NK-92 (cell line): ENCODE data around the gene REG4.

Experiments
- DNase-seq: peaks from one replicate; lab custom pipeline; 2025; ENCODE audit not compliant: unreplicated experiment; lab: John Stamatoyannopoulos, UW

Gene REG4

DNA sequence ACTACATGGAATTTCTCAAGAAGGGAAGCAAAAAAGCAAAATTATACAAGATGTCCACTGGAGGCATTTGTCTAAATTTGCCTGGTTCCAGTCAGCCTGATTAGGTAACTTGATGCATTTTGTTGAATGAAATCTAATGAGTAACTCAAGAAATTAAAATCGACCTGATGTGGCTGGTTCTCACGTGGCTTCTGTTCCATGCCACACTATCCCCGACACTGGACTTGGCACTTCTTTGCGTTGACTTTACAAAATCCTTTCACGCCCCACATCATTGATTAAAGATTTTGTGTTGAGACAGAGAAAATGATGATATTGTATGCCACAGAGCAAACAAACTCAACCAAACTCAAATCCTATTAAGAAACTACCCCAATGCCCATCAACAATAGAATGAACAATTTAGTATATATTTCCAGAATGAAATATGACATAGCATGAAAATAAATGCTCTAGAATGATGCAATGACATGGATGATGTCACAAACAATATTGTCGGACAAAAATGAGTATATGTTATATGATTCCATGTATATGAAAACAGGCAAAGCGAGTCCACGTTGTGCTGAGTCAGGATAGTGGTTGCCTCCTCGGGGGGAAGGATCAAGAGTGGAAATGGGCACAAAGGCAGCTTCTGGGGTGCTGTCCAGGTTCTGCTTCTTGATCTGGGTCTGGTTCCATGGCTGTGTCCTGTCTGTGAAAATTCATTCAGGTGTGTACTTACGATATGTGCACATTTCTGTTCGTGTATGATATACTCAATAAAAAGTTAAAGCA lies 29.6 kb downstream of the REG4 start:
- DNase-seq = no peak

GRCh38 chr1:119779869-119780356 lies 31.3 kb downstream of the REG4 start:
- DNase-seq = no peak

DNA sequence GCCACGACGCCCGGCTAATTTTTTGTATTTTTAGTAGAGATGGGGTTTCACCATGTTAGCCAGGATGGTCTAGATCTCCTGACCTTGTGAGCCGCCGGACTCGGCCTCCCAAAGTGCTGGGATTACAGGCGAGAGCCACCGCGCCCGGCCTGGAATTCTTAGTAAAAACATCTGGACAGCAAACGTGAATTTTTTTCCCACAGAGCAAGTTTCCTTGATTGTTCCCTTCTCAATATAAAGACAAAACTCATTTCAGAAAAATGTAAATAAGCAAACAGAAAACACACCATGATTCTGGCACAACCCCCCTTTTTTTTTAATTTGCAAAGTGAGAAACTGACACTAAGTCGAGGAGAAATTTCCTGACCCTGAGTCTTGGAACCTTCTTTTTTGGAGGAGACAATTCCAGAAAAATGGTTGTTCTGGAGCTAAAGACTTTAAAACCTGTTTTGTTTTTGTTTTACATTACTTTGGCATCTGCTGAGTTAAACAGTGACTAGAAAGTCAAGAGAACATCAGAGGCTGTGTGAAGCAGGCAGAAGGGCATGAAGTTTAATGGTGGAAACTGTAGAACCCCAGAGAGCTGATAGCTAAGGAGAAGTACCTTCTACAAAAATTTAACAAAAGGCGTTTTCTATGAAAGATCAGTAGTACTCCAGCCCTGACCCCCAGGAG lies 32.2 kb downstream of the REG4 start:
- no peak for DNase-seq

DNA sequence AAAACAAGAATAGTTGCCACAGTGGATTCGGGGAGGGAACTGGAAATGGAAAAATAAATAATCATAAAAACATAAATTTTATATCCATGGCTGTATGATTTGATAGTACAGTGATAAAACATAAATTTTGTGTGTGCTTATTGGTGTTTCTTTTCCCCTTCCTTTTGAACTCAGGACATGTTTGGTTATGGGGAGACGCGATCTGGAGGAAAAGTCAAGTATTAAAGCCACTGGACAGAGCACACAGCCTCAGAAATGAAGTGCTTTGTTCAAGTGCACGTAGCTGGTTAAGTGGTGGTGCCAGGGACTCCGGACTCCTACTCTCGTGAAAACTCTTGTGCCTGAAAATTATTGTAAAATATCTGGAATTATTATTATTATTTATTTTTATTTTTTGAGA lies 32.9 kb downstream of the REG4 start:
- DNase-seq = no peak

DNA sequence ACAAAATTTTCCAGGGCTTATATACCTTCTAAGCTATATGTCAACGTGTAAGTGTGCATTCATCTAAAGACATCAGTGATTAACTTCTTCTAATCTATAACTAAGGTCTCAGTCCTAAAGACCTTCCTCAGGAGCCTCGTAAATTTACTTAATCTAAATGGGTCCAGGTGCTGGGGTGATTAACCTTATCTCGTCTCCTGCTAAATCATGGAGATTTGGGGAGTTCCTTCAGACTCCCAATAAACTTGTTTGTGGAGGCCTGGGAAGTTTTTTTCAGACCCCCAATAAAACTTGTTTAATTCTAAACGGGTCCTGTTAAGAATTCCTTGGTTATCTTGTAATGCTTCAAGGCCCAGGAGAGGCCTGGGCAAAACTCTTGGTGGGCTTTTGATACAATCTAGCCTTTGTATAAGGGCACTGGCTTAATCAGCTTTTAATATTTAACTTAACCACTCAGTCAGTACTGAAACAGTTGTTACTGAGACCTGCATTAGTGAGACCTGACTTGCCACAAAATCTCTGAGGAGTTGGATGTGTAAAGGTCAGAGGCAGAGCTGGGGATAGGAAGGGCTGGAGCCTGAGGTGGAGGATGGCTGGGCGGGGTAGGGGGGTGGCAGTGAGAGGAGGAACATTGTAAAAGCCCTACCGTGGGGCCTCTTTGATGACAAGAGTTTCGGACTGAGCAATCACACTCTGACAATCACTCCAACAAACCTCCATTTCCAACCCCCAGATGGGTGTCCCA lies 36.3 kb downstream of the REG4 start:
- no peak for DNase-seq

GRCh38 chr1:119773711-119774241 lies 37.5 kb downstream of the REG4 start:
- DNase-seq = no peak

DNA sequence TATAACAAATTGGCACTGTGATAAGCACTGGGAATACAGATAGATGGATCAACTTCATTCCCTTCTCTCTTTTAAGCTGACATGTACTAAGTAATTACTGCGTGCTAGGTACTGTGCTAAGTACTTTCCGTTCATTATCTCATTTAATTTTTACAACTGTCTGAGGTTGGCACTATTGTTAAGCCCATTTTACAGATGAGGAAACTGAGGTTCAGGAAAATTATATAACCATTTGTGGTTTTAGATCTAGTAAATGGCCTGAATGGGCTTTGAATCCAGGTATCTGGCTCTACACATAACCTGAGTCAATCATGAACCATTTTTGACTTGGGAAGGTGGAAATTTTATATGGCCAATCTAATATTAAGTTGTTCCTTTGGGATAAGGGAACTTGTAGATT lies 39.0 kb downstream of the REG4 start:
- DNase-seq = no peak

DNA sequence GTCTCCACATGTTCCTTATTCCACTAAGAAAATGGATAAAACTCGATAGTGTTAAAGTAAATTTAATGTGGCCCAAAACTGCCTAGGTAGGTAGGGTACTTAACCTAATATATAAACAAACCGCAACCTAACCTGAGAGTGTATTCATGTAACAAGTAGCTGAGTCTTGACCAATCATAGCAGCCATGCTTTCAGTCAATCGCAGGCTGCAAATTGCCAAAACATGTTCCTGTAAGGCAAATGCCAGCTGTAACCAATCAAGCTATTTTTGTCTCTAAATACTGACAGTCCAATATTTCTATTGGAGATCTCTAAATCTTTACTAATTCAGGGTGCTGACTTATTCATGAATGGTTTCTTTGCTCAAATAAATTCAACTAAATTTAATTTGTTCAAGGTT lies 39.5 kb downstream of the REG4 start:
- no peak for DNase-seq

- DNase-seq = no peak
These were observed 40.2 kb downstream of the REG4 start for GRCh38 chr1:119771016-119771415.

DNA sequence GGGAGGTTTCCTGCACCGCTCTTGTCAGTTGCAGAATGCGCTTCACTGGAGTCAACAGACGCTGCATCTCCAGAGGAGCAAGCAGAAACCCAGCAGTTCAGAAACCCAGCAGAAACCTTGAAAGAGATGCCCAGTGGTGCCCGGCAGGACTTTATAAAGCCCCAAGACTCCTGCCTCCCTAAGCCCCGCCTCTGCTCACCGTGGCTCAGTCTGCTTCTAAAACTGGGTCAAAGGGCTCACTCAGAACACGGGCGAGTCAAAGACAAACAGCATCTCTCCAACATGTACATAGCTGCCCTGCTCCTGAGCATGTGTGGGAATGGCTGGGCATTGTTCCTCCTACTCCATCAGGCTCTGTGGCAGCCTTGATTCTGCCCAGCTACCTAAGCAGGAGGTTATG lies 42.5 kb downstream of the REG4 start, which contains the start of gene HMGCS2:
Gene HMGCS2, minus strand, starts transcription at position 128 of the 400 bp plus-strand sequence. Its CDS starts 61 bp downstream, at position 67.
- DNase-seq = no peak

DNA sequence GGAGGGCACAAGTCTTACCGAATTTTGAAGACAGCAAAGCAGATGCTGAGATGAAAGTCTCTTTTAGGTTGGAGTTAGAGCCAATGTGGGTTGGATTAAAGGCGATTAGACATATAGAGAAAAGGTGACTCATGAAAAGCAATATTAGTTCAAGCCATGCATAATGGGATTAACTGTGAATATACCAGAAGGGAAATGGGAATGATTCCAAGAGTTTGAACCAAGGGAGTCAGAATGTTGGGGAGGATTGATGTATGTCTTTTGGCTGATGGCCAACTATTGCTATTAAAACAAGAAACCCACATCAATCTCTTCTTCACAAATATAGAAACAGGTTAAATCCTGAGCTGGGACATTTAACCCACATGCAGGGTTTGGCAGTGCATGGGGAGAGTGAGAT lies 43.8 kb downstream of the REG4 start:
- no peak for DNase-seq

DNA sequence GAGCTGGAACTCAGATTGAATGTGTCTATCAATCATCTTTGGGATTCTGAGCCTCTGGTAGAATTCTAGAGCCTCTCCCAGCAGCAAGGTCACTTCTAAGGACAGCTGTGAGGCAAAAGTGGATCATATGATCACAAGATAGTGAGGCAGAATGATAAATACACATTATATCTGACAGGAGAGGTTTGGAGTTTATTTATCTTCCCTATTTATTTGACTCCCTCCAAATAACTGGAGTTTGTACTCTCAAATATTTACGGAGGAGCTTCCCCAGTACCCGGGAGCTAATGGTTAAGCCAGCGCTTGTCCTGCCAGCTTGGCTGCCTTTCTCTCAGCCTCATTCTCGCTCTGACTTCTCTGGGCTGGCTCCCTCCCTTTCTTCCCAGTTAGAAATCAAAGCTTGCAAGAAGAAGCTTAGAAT lies 44.9 kb downstream of the REG4 start:
- DNase-seq = no peak

DNA sequence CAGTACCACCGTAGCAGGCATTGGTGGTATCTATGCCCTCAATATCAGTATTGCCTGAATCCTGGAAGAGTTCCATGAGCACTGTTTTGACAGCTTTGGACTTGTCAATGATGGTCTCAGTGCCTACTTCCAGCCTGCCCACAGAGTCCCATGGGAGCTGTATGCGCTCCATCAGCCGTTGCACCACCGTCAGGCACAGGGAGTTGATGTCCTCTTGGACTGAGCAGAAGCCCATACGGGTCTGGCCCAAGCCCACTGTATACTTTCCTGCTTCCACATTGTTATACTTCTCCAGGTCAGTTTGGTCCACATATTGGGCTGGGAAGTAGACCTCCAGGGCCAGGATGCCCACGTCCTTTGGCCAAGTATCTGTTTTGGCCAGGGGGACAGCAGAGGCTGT lies 47.0 kb downstream of the REG4 start:
- no peak for DNase-seq

DNA sequence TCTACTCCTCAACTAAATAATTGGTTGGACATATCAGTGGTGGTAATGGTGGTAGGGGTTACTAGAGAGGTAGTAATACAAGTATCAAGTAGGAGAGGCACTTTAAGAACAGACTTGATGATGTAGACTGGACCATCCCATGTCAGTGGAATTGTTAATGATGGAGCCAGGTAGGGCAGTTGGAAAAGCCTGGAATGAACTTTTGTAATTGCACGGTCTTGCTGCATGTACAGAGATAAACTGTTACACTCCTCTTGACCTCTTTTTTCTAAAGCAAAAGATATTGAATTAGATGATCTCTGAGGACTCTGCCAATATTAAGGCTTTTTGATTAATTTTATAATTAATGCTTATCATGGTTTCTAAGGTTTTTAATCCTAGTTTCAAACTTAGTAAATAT lies 48.3 kb downstream of the REG4 start:
- no peak for DNase-seq

DNA sequence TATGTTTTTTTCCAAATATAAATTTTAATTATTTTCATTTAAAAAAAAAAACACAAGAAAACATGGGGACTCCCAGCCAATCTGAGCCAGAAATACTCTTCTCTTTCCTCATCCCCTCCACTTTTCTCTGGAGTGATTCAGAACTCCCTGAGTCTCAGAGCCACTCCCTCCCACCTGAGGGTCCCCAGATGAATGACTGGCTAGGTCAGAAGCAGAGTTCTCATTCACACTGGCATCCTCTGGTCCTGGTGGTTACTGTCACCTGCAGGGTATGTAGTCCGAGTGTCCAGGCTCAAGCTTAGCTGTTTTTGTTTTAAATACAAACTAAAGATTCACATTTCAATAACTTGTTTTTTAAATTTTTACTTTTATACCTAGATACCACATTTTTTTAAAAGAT lies 48.9 kb downstream of the REG4 start:
- DNase-seq = no peak

DNA sequence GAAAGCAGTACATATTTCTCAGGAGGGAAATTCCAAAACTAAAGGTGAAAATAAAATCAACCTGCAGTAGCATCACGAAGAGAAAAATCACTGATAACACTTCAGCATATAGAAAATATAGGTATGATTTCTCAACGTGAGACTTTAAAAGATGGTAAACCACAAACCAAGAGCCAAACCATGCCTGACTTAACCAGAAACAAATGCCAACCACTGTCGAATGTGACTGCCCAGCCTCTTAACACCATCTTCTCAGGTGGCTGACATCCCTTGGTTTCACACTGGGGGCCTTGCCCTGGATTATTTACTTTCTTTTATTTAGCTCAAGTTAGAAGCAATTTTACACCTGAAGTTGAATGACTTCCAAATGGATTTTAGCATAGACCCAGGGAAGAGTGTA lies 52.7 kb downstream of the REG4 start:
- DNase-seq = no peak

GRCh38 chr1:119752592-119752991 lies 58.7 kb downstream of the REG4 start:
- no peak for DNase-seq

GRCh38 chr1:119748040-119748439 lies 63.2 kb downstream of the REG4 start:
- DNase-seq = no peak

- no peak for DNase-seq
These were observed 63.8 kb downstream of the REG4 start for GRCh38 chr1:119747451-119747850.

DNA sequence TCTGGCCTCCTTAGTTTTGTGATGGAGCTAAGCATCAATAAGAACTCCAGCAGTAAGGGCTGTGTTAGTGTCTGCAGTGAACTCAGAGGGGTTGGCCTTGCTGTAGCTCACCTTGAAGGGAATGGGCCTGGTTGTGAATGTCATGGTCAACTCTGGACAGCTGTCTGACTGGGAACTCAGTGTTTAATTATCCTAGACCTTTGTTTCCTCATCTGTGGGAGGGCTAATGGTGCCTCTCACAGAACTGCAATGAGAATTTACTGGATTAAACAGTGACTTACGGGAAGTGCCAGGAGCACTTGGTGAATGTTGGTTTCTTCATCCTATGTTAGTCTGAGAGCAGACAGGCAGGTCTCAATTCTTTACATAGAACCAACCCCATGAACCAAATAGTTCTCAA lies 66.2 kb downstream of the REG4 start:
- DNase-seq = no peak

GRCh38 chr1:119744598-119744942 lies 66.7 kb downstream of the REG4 start:
- no peak for DNase-seq
